RWPE1 (cell line): ENCODE results near the gene ARSG.

Experiments used
- CTCF ChIA-PET: fragments of 350-600 bp; sonication (Branson Sonifier 250); formaldehyde crosslinking; extraction: SDS; loops from one replicate; lab custom pipeline; 2021; lab: Yijun Ruan, JAX
- POLR2A ChIA-PET: fragments of 400-600 bp; formaldehyde crosslinking; extraction: SDS; loops from one replicate; lab custom pipeline; 2020; ENCODE audit warnings: antibody characterized with exemption; ENCODE audit not compliant: low non-redundant PET; lab: Yijun Ruan, JAX
- DNase-seq: peaks from one replicate; pipeline ENCODE4 v3.0.0; 2012; ENCODE audit warnings: low spot score
- H3K27ac ChIP-seq: fragments of 450-650 bp; 2 replicates; pipeline ENCODE4 v1.5.1; 2017
- CTCF ChIP-seq: fragments of 450-650 bp; conservative IDR thresholded peaks from 2 replicates; pipeline ENCODE4 v1.5.1; 2017; ENCODE audit warnings: low read depth, mild to moderate bottlenecking

The ARSG gene

GRCh38 chr17:68457168-68457538 lies 165.9 kb downstream of the ARSG start, which contains the start of gene WIPI1:
TSS of gene WIPI1 (minus strand) at chr17:68457496. CDS start at chr17:68457421, 75 bp downstream.
- TF ChIP-seq CTCF, result no peak
- no peak for DNase-seq
- ChIA-PET POLR2A (interaction anchor here (0.9 kb wide), 1 partner anchor 20 kb away, joined by 6 read pairs; no protein-coding TSS in a partner anchor), CTCF (no interaction called here)
- peak within 1 kb of the TSS; percentile 90 for H3K27ac ChIP-seq

DNA sequence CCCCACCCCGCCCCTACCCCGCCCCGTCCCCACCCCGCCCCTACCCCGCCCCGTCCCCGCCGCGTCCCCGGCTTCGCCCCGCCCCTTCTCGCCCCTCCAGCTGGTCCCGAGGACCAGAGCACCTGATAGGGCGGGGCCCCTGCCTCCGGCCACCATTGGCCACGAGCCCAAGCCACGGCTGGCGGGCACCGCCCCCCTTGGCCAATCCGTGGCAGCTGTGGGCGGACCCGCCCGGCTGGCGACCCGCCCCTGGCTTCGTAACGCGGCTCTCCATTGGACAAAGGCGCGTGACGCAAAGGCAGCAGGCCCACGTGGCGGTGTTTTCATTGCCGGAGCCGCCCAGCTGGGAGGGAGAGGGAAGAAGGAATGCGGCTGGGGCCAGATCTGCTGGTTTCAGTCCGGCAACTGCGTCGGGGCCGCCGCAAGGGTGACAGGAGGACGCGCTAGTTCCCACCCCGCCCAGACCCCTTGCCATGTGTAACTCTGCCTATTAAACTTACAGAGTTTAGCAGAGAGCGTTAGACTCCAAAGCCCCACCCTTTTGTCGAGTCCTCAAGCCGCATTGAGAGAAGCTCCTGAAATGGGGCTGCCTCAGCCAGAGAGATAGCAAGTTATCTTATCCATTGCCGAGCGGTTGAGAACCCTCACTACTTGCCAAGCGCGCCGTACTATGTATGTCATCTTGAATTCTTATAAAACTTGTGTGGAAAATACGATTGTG lies 166.4 kb downstream of the ARSG start:
- CTCF ChIA-PET, result no interaction called here
- POLR2A ChIA-PET, result interaction anchor here (0.9 kb wide), 1 partner anchor 21 kb away, joined by 6 read pairs; no protein-coding TSS in a partner anchor
- peak; percentile 97 for DNase-seq
- TF ChIP-seq CTCF, result no peak
- peak overlapping the region; percentile 90 for H3K27ac ChIP-seq

DNA sequence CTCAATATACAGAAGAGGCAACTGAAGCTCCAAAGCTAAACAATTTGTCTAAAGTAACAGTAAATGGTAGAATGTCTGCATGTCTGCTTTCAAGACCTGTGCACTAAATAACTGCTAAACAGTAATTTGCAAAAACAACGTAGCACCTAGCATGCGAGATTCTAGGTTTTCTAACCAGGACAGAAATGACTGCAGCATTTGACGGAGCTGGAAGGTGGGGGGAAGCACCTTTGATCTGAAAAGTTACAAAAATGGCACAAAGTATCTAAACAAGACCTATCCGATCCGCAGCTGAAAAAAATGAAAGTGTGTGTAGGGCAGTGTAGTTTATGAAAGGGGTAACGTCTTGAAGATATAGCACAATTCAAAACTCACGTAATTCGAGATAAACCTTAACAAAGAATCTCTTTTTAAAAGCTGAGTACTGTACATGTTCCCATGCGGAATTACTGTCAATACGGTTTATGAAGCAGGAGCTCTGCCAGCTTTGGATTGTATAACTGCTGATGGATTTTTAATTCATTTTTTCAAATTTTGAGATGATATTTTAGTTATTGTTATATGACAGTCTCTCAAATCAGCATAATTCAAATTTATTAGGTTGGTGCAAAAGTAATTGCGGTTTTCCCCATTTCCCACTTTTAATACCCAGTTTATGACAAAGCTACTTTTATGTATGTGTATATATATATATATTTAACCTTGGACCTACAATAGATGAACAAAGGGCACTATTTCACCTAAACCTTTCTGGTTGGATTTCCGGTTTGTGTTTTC lies 167.2 kb downstream of the ARSG start:
- ChIA-PET POLR2A (interaction anchor here (0.5 to 0.6 kb wide), 2 partner anchors 12 to 261 kb away, joined by 4 to 8 read pairs; no protein-coding TSS in a partner anchor), CTCF (interaction anchor here (0.6 kb wide), 1 partner anchor 59 kb away, joined by 3 read pairs; no protein-coding TSS in a partner anchor)
- H3K27ac ChIP-seq, result peak overlapping the region; percentile 90
- no peak for TF ChIP-seq CTCF
- no peak for DNase-seq

- DNase-seq, result no peak
- no peak overlapping the region for H3K27ac ChIP-seq
- ChIA-PET POLR2A (interaction anchor here (0.5 to 0.6 kb wide), 2 partner anchors 11 to 260 kb away, joined by 4 to 8 read pairs; no protein-coding TSS in a partner anchor), CTCF (interaction anchor here (0.6 kb wide), 1 partner anchor 60 kb away, joined by 3 read pairs; no protein-coding TSS in a partner anchor)
- no peak for TF ChIP-seq CTCF
These were observed 167.8 kb downstream of the ARSG start for GRCh38 chr17:68459037-68459639.

- no peak overlapping the region for H3K27ac ChIP-seq
- DNase-seq, result no peak
- ChIA-PET POLR2A (no interaction called here), CTCF (no interaction called here)
- TF ChIP-seq CTCF, result no peak
These were observed 168.9 kb downstream of the ARSG start for GRCh38 chr17:68460146-68460545.

- no peak for DNase-seq
- H3K27ac ChIP-seq, result no peak overlapping the region
- TF ChIP-seq CTCF, result no peak
- CTCF ChIA-PET, result no interaction called here
- POLR2A ChIA-PET, result no interaction called here
These were observed 169.4 kb downstream of the ARSG start for GRCh38 chr17:68460715-68461114.
